Small intestine (tissue), 7 donors: ENCODE measurements around the gene ST3GAL6. TPM values are rescaled to one million over a fixed set of nuclear protein-coding genes. Genes with fewer than 3 reads are reported as not detected.

Source experiments
- DNase-seq, 2 donors: peaks; one replicate each; pipeline versions ENCODE4 v3.0.0 to v3.0.0-alpha.2; 2013
- FAIRE-seq: peaks from 2 replicates; lab custom pipeline; 2012; peaks lifted over from hg19 to GRCh38; lab: Jason Lieb, UNC
- H3K27ac ChIP-seq, 3 donors: one replicate each; pipeline ENCODE4 v1.5.1; 2013; ENCODE audit warnings: low read length in 2 of 3, mild to moderate bottlenecking in 2 of 3, control low read depth in 1 of 3, inconsistent platforms in 1 of 3, low read depth in 1 of 3, moderate library complexity in 1 of 3
- H3K27me3 ChIP-seq, 3 donors: one replicate each; pipeline ENCODE4 v1.6.1; 2013; ENCODE audit warnings: low read length in 3 of 3, inconsistent platforms in 1 of 3; ENCODE audit not compliant: control insufficient read depth in 3 of 3, insufficient read depth in 3 of 3
- H3K36me3 ChIP-seq, 3 donors: one replicate each; pipeline ENCODE4 v1.6.1; 2013; ENCODE audit warnings: low read length in 3 of 3, inconsistent platforms in 1 of 3, low read depth in 1 of 3, mild to moderate bottlenecking in 1 of 3, moderate library complexity in 1 of 3; ENCODE audit not compliant: control insufficient read depth in 3 of 3, insufficient read depth in 2 of 3
- H3K4me1 ChIP-seq, 3 donors: one replicate each; pipeline ENCODE4 v1.6.1; 2013; ENCODE audit warnings: low read length in 2 of 3, inconsistent platforms in 1 of 3, low read depth in 1 of 3, mild to moderate bottlenecking in 1 of 3, moderate library complexity in 1 of 3; ENCODE audit not compliant: control insufficient read depth in 3 of 3, insufficient read depth in 2 of 3
- H3K4me3 ChIP-seq, 3 donors: one replicate each; pipeline ENCODE4 v1.5.1; 2013; ENCODE audit warnings: low read length in 3 of 3, control low read depth in 1 of 3, inconsistent platforms in 1 of 3, low read depth in 1 of 3, mild to moderate bottlenecking in 1 of 3, moderate library complexity in 1 of 3
- H3K9me3 ChIP-seq, 2 donors: one replicate each; pipeline ENCODE4 v1.6.1; 2013; ENCODE audit warnings: low read depth in 1 of 2, low read length in 1 of 2; ENCODE audit not compliant: control insufficient read depth in 2 of 2, insufficient read depth in 1 of 2
- WGBS, 3 donors: extraction: QIAGEN DNeasy Blood & Tissue Kit; methylation state at CpG; one replicate each; pipeline ENCODE4 v1.1.7; 2013; 5-methylcytosine and 5-hydroxymethylcytosine counted together
- polyA plus RNA-seq, 4 donors: library from polyadenylated mRNA; stranded (reverse) in 3 of 4; unstranded in 1 of 4; fragments of 200-250 nt in 3 of 4; fragments of 120-200 nt in 1 of 4; gene quantifications; one replicate each; pipeline versions ENCODE4 v1.2.1 to v1.2.3, GENCODE V29; 2013
- donor health status: healthy with polysubstance abuse.
- donor health status: control.
- donor health status: control.
- donor health status: Bipolar disorder and iron deficiency.
- donor health status: healthy.

The ST3GAL6 gene
- polyA plus RNA-seq, 4 donors, result 2.2 to 7.6 (median 3.2) TPM; not detected in 1

DNA sequence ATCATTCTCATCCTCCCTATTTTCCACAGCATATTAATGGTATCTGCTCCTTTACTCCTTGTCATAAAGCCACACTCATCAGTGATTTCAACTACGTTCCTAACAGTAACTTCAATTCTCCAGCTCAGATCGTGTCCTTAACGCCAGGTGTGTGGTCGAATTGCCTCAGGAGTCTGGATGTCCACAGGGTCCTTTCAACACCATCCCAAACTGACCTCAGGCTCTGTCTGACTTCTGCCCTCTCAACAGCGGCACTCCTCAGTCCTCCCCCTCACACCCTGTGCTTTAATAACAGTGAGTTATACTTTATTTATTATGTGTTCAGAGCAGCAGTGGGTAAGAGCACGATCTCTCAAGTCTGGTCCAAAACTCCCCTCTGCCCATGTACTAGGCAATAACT lies 42.4 kb downstream of the ST3GAL6 start:
- Histone ChIP-seq H3K4me1 (no peaks in the 10 kb centered on the region), H3K27me3 (no peaks in the 10 kb centered on the region), H3K9me3 (no peaks in the 10 kb centered on the region), H3K4me3 (no peak overlapping the region), H3K36me3 (peaks cover 0 to 3% (median 2%) of the 10 kb centered on the region in 3 donors), H3K27ac (no peak overlapping the region)
- FAIRE-seq, result no peak
- DNase-seq, result no peak
- WGBS, 3 donors, result 84 to 92% (median 86%) methylated on average over 6 of the region's 6 CpGs

GRCh38 chr3:98806521-98806920 lies 43.4 kb downstream of the ST3GAL6 start:
- Histone ChIP-seq H3K27me3 (no peaks in the 10 kb centered on the region), H3K9me3 (no peaks in the 10 kb centered on the region), H3K4me3 (no peak overlapping the region), H3K36me3 (peaks cover 0 to 3% (median 0%) of the 10 kb centered on the region in 3 donors), H3K27ac (no peak overlapping the region), H3K4me1 (no peaks in the 10 kb centered on the region)
- DNase-seq (no peak), FAIRE-seq (no peak)
- 76 to 85% (median 79%) methylated on average over 1 of the region's 1 CpG for WGBS, 3 donors

DNA sequence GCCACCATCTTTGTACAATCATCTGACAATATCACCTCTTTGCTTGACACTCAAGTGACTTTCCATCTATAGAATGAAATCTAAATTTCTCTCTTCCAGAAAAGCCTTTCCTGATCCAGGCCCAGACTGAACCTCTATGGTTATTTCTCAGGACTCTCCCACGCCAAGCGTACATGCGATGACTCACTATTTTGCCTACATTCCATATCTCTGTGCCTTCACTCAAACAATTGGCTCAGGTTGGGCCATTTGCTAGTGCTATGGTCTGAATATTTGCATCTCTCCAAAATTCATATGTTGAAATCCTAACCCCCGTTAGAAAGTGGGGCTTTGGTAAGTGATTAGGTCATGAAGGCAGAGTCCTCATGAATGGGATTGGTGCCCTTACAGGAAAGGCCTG lies 43.9 kb downstream of the ST3GAL6 start:
- Histone ChIP-seq H3K4me1 (no peaks in the 10 kb centered on the region), H3K9me3 (no peaks in the 10 kb centered on the region), H3K27ac (no peak overlapping the region), H3K36me3 (peaks cover 0 to 3% (median 0%) of the 10 kb centered on the region in 3 donors), H3K27me3 (no peaks in the 10 kb centered on the region), H3K4me3 (no peak overlapping the region)
- no peak for DNase-seq
- FAIRE-seq, result no peak
- 93 to 95% (median 94%) methylated on average over 4 of the region's 4 CpGs for WGBS, 3 donors

DNA sequence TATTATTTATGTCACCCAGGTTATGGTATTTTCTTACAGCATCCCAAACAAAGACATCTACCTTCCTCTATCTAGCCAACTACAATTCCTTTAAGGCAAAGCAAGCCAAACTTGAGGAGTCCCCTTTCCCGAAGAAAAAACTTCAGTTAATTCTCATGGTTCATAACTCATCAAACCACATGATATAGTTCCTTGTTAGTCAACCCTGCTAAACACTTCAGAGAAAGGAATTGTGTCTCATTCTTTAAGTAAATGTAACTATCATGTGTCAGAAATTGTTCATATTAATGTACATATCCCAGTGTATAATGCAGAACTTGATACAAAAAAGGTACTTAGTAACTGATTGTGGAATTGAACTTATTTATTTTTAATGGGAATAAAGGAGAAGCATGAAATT lies 44.4 kb downstream of the ST3GAL6 start:
- WGBS, 3 donors, result 86 to 94% (median 91%) methylated on average over 1 of the region's 1 CpG
- FAIRE-seq, result no peak
- H3K27ac ChIP-seq, result no peak overlapping the region

GRCh38 chr3:98808071-98808470 lies 44.9 kb downstream of the ST3GAL6 start:
- DNase-seq, result no peak
- no peaks in the 10 kb centered on the region for H3K9me3 ChIP-seq
- WGBS, 3 donors, result 90 to 98% (median 93%) methylated on average over 2 of the region's 2 CpGs
- peak overlapping the region in 1 of 3 donors; percentile 15 for H3K4me3 ChIP-seq
- no peak overlapping the region for H3K27ac ChIP-seq
- no peak for FAIRE-seq
- peaks cover 0 to 3% (median 0%) of the 10 kb centered on the region in 3 donors for H3K36me3 ChIP-seq
- no peaks in the 10 kb centered on the region for H3K27me3 ChIP-seq
- H3K4me1 ChIP-seq, result no peaks in the 10 kb centered on the region

More for the DNA sequence above, 44.4 kb downstream of the ST3GAL6 start:
- Histone ChIP-seq H3K4me3 (no peak overlapping the region), H3K9me3 (no peaks in the 10 kb centered on the region), H3K27me3 (no peaks in the 10 kb centered on the region), H3K4me1 (no peaks in the 10 kb centered on the region), H3K36me3 (peaks cover 0 to 3% (median 0%) of the 10 kb centered on the region in 3 donors)
- no peak for DNase-seq

GRCh38 chr3:98809557-98809956 lies 46.4 kb downstream of the ST3GAL6 start:
- Histone ChIP-seq H3K27ac (no peak overlapping the region), H3K36me3 (peaks cover 0 to 3% (median 0%) of the 10 kb centered on the region in 3 donors), H3K4me3 (no peak overlapping the region), H3K4me1 (no peaks in the 10 kb centered on the region), H3K9me3 (no peaks in the 10 kb centered on the region), H3K27me3 (no peaks in the 10 kb centered on the region)
- FAIRE-seq, result no peak
- 60 to 78% (median 74%) methylated on average over 3 of the region's 3 CpGs for WGBS, 3 donors
- no peak for DNase-seq

GRCh38 chr3:98811048-98811447 lies 47.9 kb downstream of the ST3GAL6 start:
- Histone ChIP-seq H3K36me3 (no peaks in the 10 kb centered on the region), H3K27me3 (no peaks in the 10 kb centered on the region), H3K4me3 (no peak overlapping the region), H3K9me3 (no peaks in the 10 kb centered on the region), H3K4me1 (no peaks in the 10 kb centered on the region), H3K27ac (no peak overlapping the region)
- WGBS, 3 donors, result 73 to 83% (median 76%) methylated on average over 6 of the region's 6 CpGs
- DNase-seq, result no peak
- no peak for FAIRE-seq

DNA sequence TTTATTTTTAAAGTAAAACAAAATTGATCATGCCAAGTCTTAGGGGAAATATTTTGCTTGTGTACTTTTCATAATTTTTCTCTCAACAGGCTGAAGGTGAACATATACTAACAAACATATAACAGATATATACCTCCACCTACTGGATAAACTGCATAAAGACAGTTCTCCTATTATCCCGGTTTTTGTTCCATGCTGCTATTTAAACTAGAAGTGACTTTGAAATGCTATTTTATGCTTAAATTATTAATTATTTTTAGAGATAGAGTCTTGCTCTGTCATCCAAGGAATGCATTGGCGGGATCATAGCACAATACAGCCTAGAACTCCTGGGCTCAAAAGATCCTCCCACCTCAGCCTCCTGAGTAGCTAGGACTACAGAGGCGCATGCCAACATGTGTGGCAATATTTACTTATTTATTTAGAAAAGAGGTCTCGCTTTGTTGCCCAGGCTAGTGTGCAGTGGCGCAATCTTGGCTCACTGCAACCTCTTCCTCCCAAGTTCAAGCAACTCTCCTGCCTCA lies 49.8 kb downstream of the ST3GAL6 start:
- 62 to 67% (median 63%) methylated on average over 5 of the region's 5 CpGs for WGBS, 3 donors
- FAIRE-seq, result no peak
- H3K4me1 ChIP-seq, result no peaks in the 10 kb centered on the region

More for the DNA sequence above, 49.8 kb downstream of the ST3GAL6 start:
- peak; percentile 26 to 34 for DNase-seq
- H3K4me3 ChIP-seq, result no peak overlapping the region
- no peaks in the 10 kb centered on the region for H3K27me3 ChIP-seq
- no peaks in the 10 kb centered on the region for H3K9me3 ChIP-seq
- no peak overlapping the region for H3K27ac ChIP-seq
- H3K36me3 ChIP-seq, result no peaks in the 10 kb centered on the region
